Measurements from ENCODE around the gene GFI1B. TPM values are rescaled to one million over a fixed set of nuclear protein-coding genes. Genes with fewer than 3 reads are reported as not detected.

GFI1B gene
- total RNA-seq, 4 donors from 2014 or later: not detected

DNA sequence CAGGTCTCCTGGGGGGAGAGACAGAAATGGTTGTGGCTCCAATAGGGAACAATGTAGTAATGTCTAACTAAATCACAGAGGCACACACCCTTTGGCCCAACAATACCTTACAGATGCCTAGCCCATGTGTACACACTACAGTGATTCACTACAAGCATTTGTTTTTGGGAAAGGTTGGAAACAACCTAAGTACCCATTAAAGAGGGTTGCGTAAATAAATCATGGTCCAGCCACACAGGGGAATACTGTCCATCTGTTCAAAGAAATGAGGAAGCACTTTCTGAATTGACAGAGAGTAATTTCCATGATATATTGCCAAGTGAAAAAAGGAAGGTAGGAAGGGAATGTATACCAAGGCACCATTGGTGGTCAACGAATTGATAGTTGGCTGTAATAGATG lies 30.3 kb downstream of the GFI1B start:
- no peak overlapping the region for H3K4me3 ChIP-seq
- no peaks in the 10 kb centered on the region for H3K36me3 ChIP-seq
- in situ Hi-C loops (cut with MboI; ENCODE audit: low sequenced_read_pairs in 4 of 4): no loop called here
- intact Hi-C loops (cut with DNase I; ENCODE audit: low total_unique reads): no loop called here
- no peak overlapping the region for H3K27ac ChIP-seq
- no peak for TF ChIP-seq POLR2A (IDR thresholded peaks at IDR 0.05)
- TF ChIP-seq, protein P1, sequence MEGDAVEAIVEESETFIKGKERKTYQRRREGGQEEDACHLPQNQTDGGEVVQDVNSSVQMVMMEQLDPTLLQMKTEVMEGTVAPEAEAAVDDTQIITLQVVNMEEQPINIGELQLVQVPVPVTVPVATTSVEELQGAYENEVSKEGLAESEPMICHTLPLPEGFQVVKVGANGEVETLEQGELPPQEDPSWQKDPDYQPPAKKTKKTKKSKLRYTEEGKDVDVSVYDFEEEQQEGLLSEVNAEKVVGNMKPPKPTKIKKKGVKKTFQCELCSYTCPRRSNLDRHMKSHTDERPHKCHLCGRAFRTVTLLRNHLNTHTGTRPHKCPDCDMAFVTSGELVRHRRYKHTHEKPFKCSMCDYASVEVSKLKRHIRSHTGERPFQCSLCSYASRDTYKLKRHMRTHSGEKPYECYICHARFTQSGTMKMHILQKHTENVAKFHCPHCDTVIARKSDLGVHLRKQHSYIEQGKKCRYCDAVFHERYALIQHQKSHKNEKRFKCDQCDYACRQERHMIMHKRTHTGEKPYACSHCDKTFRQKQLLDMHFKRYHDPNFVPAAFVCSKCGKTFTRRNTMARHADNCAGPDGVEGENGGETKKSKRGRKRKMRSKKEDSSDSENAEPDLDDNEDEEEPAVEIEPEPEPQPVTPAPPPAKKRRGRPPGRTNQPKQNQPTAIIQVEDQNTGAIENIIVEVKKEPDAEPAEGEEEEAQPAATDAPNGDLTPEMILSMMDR (IDR thresholded peaks at IDR 0.05 in 4 of 5, conservative IDR thresholded peaks at IDR 0.05 in 1 of 5): no peak
- ATAC-seq: no peak
- DNase-seq: no peak
- no peaks in the 10 kb centered on the region for H3K4me1 ChIP-seq
- H3K9me3 ChIP-seq: no peaks in the 10 kb centered on the region
- H3K27me3 ChIP-seq: peaks cover 9 to 14% (median 10%) of the 10 kb centered on the region in 3 donors

DNA sequence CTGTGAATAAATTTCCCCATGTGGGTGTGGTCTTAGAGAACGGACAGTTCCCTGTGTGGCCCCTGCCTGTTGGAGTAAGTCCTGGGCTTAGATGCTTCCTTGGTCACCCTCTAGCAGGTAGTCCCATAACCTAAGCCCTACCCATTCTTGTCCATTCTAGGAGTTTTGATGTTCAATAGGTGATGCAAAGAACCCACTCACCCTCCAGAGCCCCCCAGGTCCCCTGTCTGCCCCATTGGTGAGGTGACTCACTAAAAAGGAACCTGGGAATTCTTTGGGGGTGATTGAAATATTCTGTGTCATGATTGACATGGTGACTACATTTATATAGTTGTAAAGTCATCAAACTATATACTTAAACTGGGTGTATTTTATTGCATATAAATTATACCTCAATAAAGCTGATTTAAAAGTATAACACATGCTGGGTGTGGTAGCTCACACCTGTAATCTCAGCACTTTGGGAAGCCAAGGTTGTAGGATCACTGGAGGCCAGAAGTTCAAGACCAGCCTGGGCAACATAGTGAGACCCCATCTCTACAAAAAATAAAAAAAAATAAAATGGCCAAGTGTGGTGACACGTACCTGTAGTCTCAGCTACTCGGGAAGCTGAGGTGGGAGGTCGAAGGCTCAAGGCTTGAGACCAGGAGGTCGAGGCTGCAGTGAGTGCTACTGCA lies 31.6 kb downstream of the GFI1B start:
- DNase-seq: no peak
- in situ Hi-C loops (cut with MboI; ENCODE audit: low sequenced_read_pairs in 4 of 4): no loop called here
- no peaks in the 10 kb centered on the region for H3K9me3 ChIP-seq

DNA sequence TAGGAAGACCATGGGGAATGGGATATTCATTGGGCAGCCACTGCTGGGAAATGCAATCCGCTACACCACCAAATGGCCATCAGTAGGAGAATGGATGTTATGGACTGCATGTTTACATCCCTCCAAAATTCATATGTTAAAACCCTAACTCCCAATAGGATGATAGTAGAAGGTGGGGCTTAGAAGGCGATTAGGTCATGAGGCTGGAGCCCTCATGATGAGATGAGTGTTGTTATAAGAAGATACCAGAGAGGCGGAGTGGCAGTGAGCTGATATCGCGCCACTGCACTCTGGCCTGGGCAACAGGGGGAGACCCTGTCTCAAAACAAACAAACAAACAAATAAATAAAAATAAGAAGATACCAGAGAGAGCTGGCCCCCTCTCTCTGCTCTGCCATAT lies 36.2 kb downstream of the GFI1B start:
- no peak for ATAC-seq
- H3K9me3 ChIP-seq: no peaks in the 10 kb centered on the region

More for the DNA sequence above, 31.6 kb downstream of the GFI1B start:
- H3K36me3 ChIP-seq: no peaks in the 10 kb centered on the region
- intact Hi-C loops (cut with DNase I; ENCODE audit: low total_unique reads): no loop called here
- ATAC-seq: no peak
- TF ChIP-seq POLR2A (IDR thresholded peaks at IDR 0.05): no peak
- TF ChIP-seq, protein P1 (IDR thresholded peaks at IDR 0.05 in 4 of 5, conservative IDR thresholded peaks at IDR 0.05 in 1 of 5): no peak
- H3K27ac ChIP-seq: no peak overlapping the region
- H3K4me3 ChIP-seq: no peak overlapping the region
- peaks cover 4 to 12% (median 4%) of the 10 kb centered on the region in 3 donors for H3K27me3 ChIP-seq
- H3K4me1 ChIP-seq: no peaks in the 10 kb centered on the region

DNA sequence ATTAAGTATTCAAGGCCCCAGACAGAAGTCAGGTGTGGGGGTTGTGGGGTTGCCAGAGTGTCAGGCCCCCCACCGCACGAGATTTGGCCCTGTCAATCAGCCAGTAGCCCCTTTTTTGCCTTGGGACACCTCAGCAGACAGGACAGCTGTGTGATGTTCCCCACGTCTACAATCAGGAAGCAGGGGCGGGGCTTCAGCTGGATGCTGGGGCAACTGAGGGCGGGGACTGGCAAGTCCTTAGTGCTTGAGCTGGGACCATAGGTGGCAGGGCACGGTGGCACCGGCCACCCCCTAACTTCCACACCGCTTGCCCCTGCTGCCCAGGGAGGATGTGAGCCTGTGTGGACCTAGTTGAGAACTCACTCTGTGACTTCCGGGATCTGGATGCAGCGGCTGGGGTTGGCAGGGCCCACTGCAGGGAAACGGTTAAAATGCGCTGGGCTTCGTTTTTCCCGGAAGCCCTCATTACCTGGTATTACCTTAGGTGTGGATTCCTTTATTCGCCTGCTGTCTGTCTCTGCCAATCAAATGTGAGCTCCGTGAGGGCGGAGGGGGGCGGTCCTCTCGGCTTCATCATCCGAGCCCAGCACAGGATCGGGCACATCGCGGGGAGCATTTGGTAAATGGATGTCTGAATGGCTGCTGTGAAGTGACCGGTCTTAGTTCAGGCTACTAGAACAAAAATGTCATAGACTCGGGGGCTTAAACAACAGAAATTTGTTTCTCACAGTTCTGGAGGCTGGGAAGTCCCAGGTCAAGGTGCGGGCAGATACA lies 44.8 kb downstream of the GFI1B start:
- H3K27me3 ChIP-seq: peaks cover 0 to 6% (median 0%) of the 10 kb centered on the region in 3 donors
- TF ChIP-seq POLR2A (IDR thresholded peaks at IDR 0.05): no peak
- TF ChIP-seq, protein P1 (IDR thresholded peaks at IDR 0.05 in 4 of 5, conservative IDR thresholded peaks at IDR 0.05 in 1 of 5): no peak
- in situ Hi-C loops (cut with MboI; ENCODE audit: low sequenced_read_pairs in 4 of 4): loop anchor here in 2 of 4 donors (10.0 kb wide), 2 partner anchors 121 to 131 kb away; no protein-coding TSS in a partner anchor
- no peak for ATAC-seq
- no peaks in the 10 kb centered on the region for H3K9me3 ChIP-seq
- no peak overlapping the region for H3K27ac ChIP-seq
- intact Hi-C loops (cut with DNase I; ENCODE audit: low total_unique reads): loop anchor here (2.0 kb wide), 1 partner anchor 125 kb away; no protein-coding TSS in a partner anchor
- no peaks in the 10 kb centered on the region for H3K36me3 ChIP-seq
- no peak for DNase-seq
- H3K4me1 ChIP-seq: no peaks in the 10 kb centered on the region
- no peak overlapping the region for H3K4me3 ChIP-seq

More for the DNA sequence above, 36.2 kb downstream of the GFI1B start:
- in situ Hi-C loops (cut with MboI; ENCODE audit: low sequenced_read_pairs in 4 of 4) (no loop called here), intact Hi-C loops (cut with DNase I; ENCODE audit: low total_unique reads) (no loop called here)
- Histone ChIP-seq H3K4me1 (no peaks in the 10 kb centered on the region), H3K4me3 (no peak overlapping the region), H3K36me3 (no peaks in the 10 kb centered on the region), H3K27ac (no peak overlapping the region), H3K27me3 (peaks cover 0 to 9% (median 5%) of the 10 kb centered on the region in 3 donors)
- DNase-seq: no peak
- TF ChIP-seq, protein P1 (IDR thresholded peaks at IDR 0.05 in 4 of 5, conservative IDR thresholded peaks at IDR 0.05 in 1 of 5): no peak
